ENCODE measurements around the gene NUDT3. TPM values are rescaled to one million over a fixed set of nuclear protein-coding genes. Genes with fewer than 3 reads are reported as not detected.

NUDT3 gene
- 40.5 and 45.5 TPM in 2 replicates for total RNA-seq

GRCh38 chr6:34392497-34393190 lies at the start of gene NUDT3:
Gene NUDT3 (minus strand): TSS chr6:34392669. CDS start chr6:34392362, 307 bp downstream.

GRCh38 chr6:34425498-34426410 lies 33.3 kb upstream of the NUDT3 start, which contains the start of gene RPS10:
Gene RPS10 (minus strand): TSS chr6:34426069. CDS start chr6:34425221, 848 bp downstream.

GRCh38 chr6:34248727-34249468 lies 143.6 kb downstream of the NUDT3 start, which contains the start of gene SMIM29:
Gene SMIM29 (minus strand): TSS chr6:34249006. CDS start chr6:34247791, 1,215 bp downstream.

DNA sequence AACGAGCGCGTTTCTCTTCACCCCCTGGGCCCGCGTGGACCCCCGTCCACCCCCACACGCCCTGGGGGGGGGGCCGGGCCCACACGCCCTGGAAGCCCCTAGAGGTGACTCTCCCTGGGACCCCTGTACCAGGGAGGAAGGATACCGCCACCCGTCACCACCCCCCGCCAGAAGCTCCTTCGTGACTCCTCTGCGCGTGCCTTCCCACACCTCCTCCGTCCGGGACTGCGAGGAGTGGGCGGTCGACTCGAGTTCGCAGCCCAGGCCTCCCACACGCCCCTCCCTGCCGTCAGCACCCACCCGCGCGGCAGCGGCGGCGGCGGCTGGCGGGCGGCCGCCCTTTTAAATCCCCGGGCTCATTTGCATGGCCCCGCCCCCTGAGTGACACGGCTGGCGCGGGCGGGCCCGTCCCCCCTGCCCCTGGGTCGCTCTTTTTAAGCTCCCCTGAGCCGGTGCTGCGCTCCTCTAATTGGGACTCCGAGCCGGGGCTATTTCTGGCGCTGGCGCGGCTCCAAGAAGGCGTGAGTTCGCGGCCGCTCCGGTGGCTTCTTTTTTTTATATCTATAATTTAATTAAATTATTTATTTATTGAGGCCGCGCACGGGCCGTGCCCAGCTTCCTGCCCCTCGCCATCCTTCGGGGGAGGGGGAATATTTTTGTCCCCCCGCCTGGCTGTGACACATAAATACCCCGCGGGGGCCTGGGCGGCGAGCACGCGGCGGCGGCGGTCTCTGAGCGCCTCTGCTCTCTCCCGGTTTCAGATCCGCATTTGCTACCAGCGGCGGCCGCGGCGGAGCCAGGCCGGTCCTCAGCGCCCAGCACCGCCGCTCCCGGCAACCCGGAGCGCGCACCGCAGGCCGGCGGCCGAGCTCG lies 155.8 kb downstream of the NUDT3 start, which contains the start of gene HMGA1:
HMGA1 (plus strand) TSS at position 431 of the 873 bp plus-strand sequence. CDS start 3,908 bp downstream, outside the sequence.

Small RNA genes within 50 kb of the gene (small RNA-seq; reads per million reads assigned to genes)
- gene MIR6835 = not detected

Other genes starting within 250 kb of the NUDT3 start
- not detected in 2 replicates for gene GRM4, start 246.6 kb downstream of the NUDT3 start, total RNA-seq
- gene HMGA1, start 155.8 kb downstream of the NUDT3 start, total RNA-seq = 456 and 469 TPM in 2 replicates
- gene SMIM29, start 143.7 kb downstream of the NUDT3 start, total RNA-seq = 25.6 and 29.1 TPM in 2 replicates
- 2,319 and 2,796 TPM in 2 replicates for gene RPS10, start 33.4 kb upstream of the NUDT3 start, total RNA-seq
- gene PACSIN1, start 73.4 kb upstream of the NUDT3 start, total RNA-seq = not detected in 2 replicates
- gene SPDEF, start 163.7 kb upstream of the NUDT3 start, total RNA-seq = not detected in 2 replicates